Activated CD4-positive, alpha-beta memory T cell treated with anti-CD3 and anti-CD28 coated beads, Interleukin-2, amount 10 ng/mL, durations not matched to agents 7 days and 5 days (primary cell): ENCODE measurements around the gene F2R. TPM values are rescaled to one million over a fixed set of nuclear protein-coding genes. Genes with fewer than 3 reads are reported as not detected.

ENCODE experiments used
- CTCF ChIA-PET: fragments of 350-600 bp; sonication (Branson Sonifier 250); formaldehyde crosslinking; loops from one replicate; lab custom pipeline; 2021; ENCODE audit warnings: antibody characterized with exemption, inconsistent platforms; lab: Charles Lee
- POLR2A ChIA-PET: fragments of 350-600 bp; sonication (Branson Sonifier 250); formaldehyde crosslinking; loops from one replicate; lab custom pipeline; 2021; ENCODE audit warnings: antibody characterized with exemption; lab: Charles Lee
- DNase-seq: peaks from one replicate; pipeline ENCODE4 v3.0.0-alpha.2; 2020
- H3K27ac Mint-ChIP-seq: one replicate; pipeline ENCODE4 v1.8.0; 2021; ENCODE audit warnings: mild to moderate bottlenecking, mixed read lengths
- H3K27me3 Mint-ChIP-seq: one replicate; pipeline ENCODE4 v1.8.0; 2021; ENCODE audit warnings: mixed read lengths
- H3K36me3 Mint-ChIP-seq: one replicate; pipeline ENCODE4 v1.8.0; 2021; ENCODE audit warnings: low read depth, mixed read lengths
- H3K4me1 Mint-ChIP-seq: one replicate; pipeline ENCODE4 v1.8.0; 2021; ENCODE audit warnings: mixed read lengths
- H3K4me3 Mint-ChIP-seq: one replicate; pipeline ENCODE4 v1.8.0; 2021; ENCODE audit warnings: mild to moderate bottlenecking, mixed read lengths
- H3K9me3 Mint-ChIP-seq: one replicate; pipeline ENCODE4 v1.8.0; 2021; ENCODE audit warnings: mixed read lengths
- total RNA-seq, 2 experiments: library from RNA; stranded (reverse); gene quantifications; one replicate each; pipeline ENCODE4 v1.2.3, GENCODE V29; 2021

F2R gene
- total RNA-seq, 2 experiments from 2014 or later = 35.0 to 36.6 TPM

GRCh38 chr5:76682387-76682786 lies 33.5 kb upstream of the F2R start:
- CTCF ChIA-PET = no interaction called here
- Mint-ChIP-seq H3K4me1 (peaks cover 11% of the 10 kb centered on the region), H3K4me3 (no peak overlapping the region), H3K9me3 (no peaks in the 10 kb centered on the region), H3K36me3 (peaks cover 79% of the 10 kb centered on the region), H3K27ac (no peak overlapping the region), H3K27me3 (no peaks in the 10 kb centered on the region)
- POLR2A ChIA-PET = no interaction called here
- no peak for DNase-seq

- no peak for DNase-seq
- no peaks in the 10 kb centered on the region for H3K9me3 Mint-ChIP-seq
- peaks cover 11% of the 10 kb centered on the region for H3K4me1 Mint-ChIP-seq
- H3K36me3 Mint-ChIP-seq = peaks cover 82% of the 10 kb centered on the region
- ChIA-PET POLR2A (interaction anchor here (1.1 kb wide), 1 partner anchor 13 kb away, joined by 3 read pairs; no protein-coding TSS in a partner anchor), CTCF (interaction anchor here (1.4 kb wide), 1 partner anchor 90 kb away, joined by 5 read pairs; no protein-coding TSS in a partner anchor)
- no peaks in the 10 kb centered on the region for H3K27me3 Mint-ChIP-seq
- H3K27ac Mint-ChIP-seq = no peak overlapping the region
- H3K4me3 Mint-ChIP-seq = no peak overlapping the region
Observed at GRCh38 chr5:76683816-76684731, 31.9 kb upstream of the F2R start.

GRCh38 chr5:76684756-76685519 lies 31.0 kb upstream of the F2R start:
- Mint-ChIP-seq H3K27ac (no peak overlapping the region), H3K9me3 (no peaks in the 10 kb centered on the region), H3K36me3 (peaks cover 80% of the 10 kb centered on the region), H3K4me3 (no peak overlapping the region), H3K27me3 (no peaks in the 10 kb centered on the region), H3K4me1 (peaks cover 10% of the 10 kb centered on the region)
- DNase-seq = no peak
- POLR2A ChIA-PET = interaction anchor here (0.8 kb wide), 1 partner anchor 30 kb away, joined by 3 read pairs; no protein-coding TSS in a partner anchor
- CTCF ChIA-PET = interaction anchor here (1.4 kb wide), 1 partner anchor 89 kb away, joined by 5 read pairs; no protein-coding TSS in a partner anchor

- no peak for DNase-seq
- peaks cover 79% of the 10 kb centered on the region for H3K36me3 Mint-ChIP-seq
- ChIA-PET POLR2A (no interaction called here), CTCF (no interaction called here)
- no peaks in the 10 kb centered on the region for H3K27me3 Mint-ChIP-seq
- no peaks in the 10 kb centered on the region for H3K9me3 Mint-ChIP-seq
- peaks cover 7% of the 10 kb centered on the region for H3K4me1 Mint-ChIP-seq
- no peak overlapping the region for H3K27ac Mint-ChIP-seq
- H3K4me3 Mint-ChIP-seq = no peak overlapping the region
Observed at GRCh38 chr5:76685704-76686103, 30.2 kb upstream of the F2R start.

GRCh38 chr5:76688212-76688611 lies 27.7 kb upstream of the F2R start:
- DNase-seq = no peak
- H3K27me3 Mint-ChIP-seq = no peaks in the 10 kb centered on the region
- H3K4me3 Mint-ChIP-seq = no peak overlapping the region
- CTCF ChIA-PET = interaction anchor here (0.7 kb wide), 1 partner anchor 86 kb away, joined by 4 read pairs; no protein-coding TSS in a partner anchor
- POLR2A ChIA-PET = no interaction called here
- H3K27ac Mint-ChIP-seq = no peak overlapping the region
- H3K9me3 Mint-ChIP-seq = no peaks in the 10 kb centered on the region
- peaks cover 83% of the 10 kb centered on the region for H3K36me3 Mint-ChIP-seq
- peaks cover 25% of the 10 kb centered on the region for H3K4me1 Mint-ChIP-seq

GRCh38 chr5:76688836-76689235 lies 27.1 kb upstream of the F2R start:
- Mint-ChIP-seq H3K27me3 (no peaks in the 10 kb centered on the region), H3K36me3 (peaks cover 79% of the 10 kb centered on the region), H3K4me1 (peaks cover 25% of the 10 kb centered on the region), H3K9me3 (no peaks in the 10 kb centered on the region), H3K27ac (no peak overlapping the region), H3K4me3 (no peak overlapping the region)
- DNase-seq = no peak
- CTCF ChIA-PET = interaction anchor here (1.4 kb wide), 1 partner anchor 86 kb away, joined by 7 read pairs; no protein-coding TSS in a partner anchor
- POLR2A ChIA-PET = interaction anchor here (0.9 kb wide), 1 partner anchor 86 kb away, joined by 3 read pairs; no protein-coding TSS in a partner anchor

- Mint-ChIP-seq H3K4me1 (peaks cover 25% of the 10 kb centered on the region), H3K4me3 (no peak overlapping the region), H3K27me3 (no peaks in the 10 kb centered on the region), H3K27ac (no peak overlapping the region), H3K36me3 (peaks cover 76% of the 10 kb centered on the region), H3K9me3 (no peaks in the 10 kb centered on the region)
- no peak for DNase-seq
- ChIA-PET POLR2A (interaction anchor here (0.9 kb wide), 1 partner anchor 85 kb away, joined by 3 read pairs; no protein-coding TSS in a partner anchor), CTCF (interaction anchor here (1.3 to 1.4 kb wide), 2 partner anchors 85 to 87 kb away, joined by 4 to 7 read pairs; no protein-coding TSS in a partner anchor)
Observed at GRCh38 chr5:76689321-76690036, 26.4 kb upstream of the F2R start.

GRCh38 chr5:76690037-76690679 lies 25.8 kb upstream of the F2R start:
- peaks cover 76% of the 10 kb centered on the region for H3K36me3 Mint-ChIP-seq
- no peak overlapping the region for H3K27ac Mint-ChIP-seq
- no peak overlapping the region for H3K4me3 Mint-ChIP-seq
- ChIA-PET POLR2A (no interaction called here), CTCF (interaction anchor here (1.3 to 1.4 kb wide), 2 partner anchors 84 to 88 kb away, joined by 4 to 7 read pairs; no protein-coding TSS in a partner anchor)
- H3K27me3 Mint-ChIP-seq = no peaks in the 10 kb centered on the region
- DNase-seq = no peak
- no peaks in the 10 kb centered on the region for H3K9me3 Mint-ChIP-seq
- peaks cover 25% of the 10 kb centered on the region for H3K4me1 Mint-ChIP-seq

- peaks cover 25% of the 10 kb centered on the region for H3K4me1 Mint-ChIP-seq
- H3K36me3 Mint-ChIP-seq = peaks cover 75% of the 10 kb centered on the region
- H3K4me3 Mint-ChIP-seq = no peak overlapping the region
- no peak overlapping the region for H3K27ac Mint-ChIP-seq
- H3K9me3 Mint-ChIP-seq = no peaks in the 10 kb centered on the region
- ChIA-PET POLR2A (no interaction called here), CTCF (interaction anchor here (1.3 to 3.2 kb wide), 2 partner anchors 84 to 89 kb away, joined by 4 to 12 read pairs; no protein-coding TSS in a partner anchor)
- no peak for DNase-seq
- no peaks in the 10 kb centered on the region for H3K27me3 Mint-ChIP-seq
Observed at GRCh38 chr5:76690704-76691466, 25.0 kb upstream of the F2R start.

- Mint-ChIP-seq H3K27ac (peak overlapping the region; percentile 60), H3K36me3 (peaks cover 75% of the 10 kb centered on the region), H3K27me3 (no peaks in the 10 kb centered on the region), H3K4me1 (peaks cover 28% of the 10 kb centered on the region), H3K4me3 (no peak overlapping the region), H3K9me3 (no peaks in the 10 kb centered on the region)
- POLR2A ChIA-PET = interaction anchor here (1.0 kb wide), 1 partner anchor 19 kb away, joined by 3 read pairs; no protein-coding TSS in a partner anchor
- CTCF ChIA-PET = interaction anchor here (3.2 kb wide), 1 partner anchor 83 kb away, joined by 12 read pairs; no protein-coding TSS in a partner anchor
- DNase-seq = no peak
Observed at GRCh38 chr5:76691467-76692273, 24.3 kb upstream of the F2R start.

GRCh38 chr5:76692274-76692540 lies 23.7 kb upstream of the F2R start:
- Mint-ChIP-seq H3K27ac (peak overlapping the region; percentile 60), H3K4me1 (peaks cover 28% of the 10 kb centered on the region), H3K27me3 (no peaks in the 10 kb centered on the region), H3K4me3 (no peak overlapping the region), H3K36me3 (peaks cover 70% of the 10 kb centered on the region), H3K9me3 (no peaks in the 10 kb centered on the region)
- POLR2A ChIA-PET = interaction anchor here (1.0 kb wide), 1 partner anchor 19 kb away, joined by 3 read pairs; no protein-coding TSS in a partner anchor
- CTCF ChIA-PET = interaction anchor here (3.2 kb wide), 1 partner anchor 82 kb away, joined by 12 read pairs; no protein-coding TSS in a partner anchor
- DNase-seq = no peak
